DND-41 (cell line): Measurements from ENCODE around the gene ANAPC4.
A peak's percentile ranks its signal among the peaks of the same experiment; 100 is the strongest.

Experiments used
- ATAC-seq: fragments of 200-7000 bp; cut with Tn5 transposase; 3 replicates; pipeline ENCODE4 v1.9.1; 2021; ENCODE audit warnings: low read depth; ENCODE audit not compliant: insufficient read depth
- DNase-seq: peaks from one replicate; pipeline ENCODE4 v3.0.0-alpha.2; 2020
- H2AFZ ChIP-seq: 2 replicates; pipeline ENCODE4 v1.6.0; 2012; ENCODE audit warnings: low read depth, low read length
- H3K27ac ChIP-seq: 2 replicates; pipeline ENCODE4 v1.5.1; 2012; ENCODE audit warnings: low read length, inconsistent platforms
- H3K27me3 ChIP-seq: fragments of 200-600 bp; sonication (generic); 2 replicates; pipeline ENCODE4 v1.6.0; 2012; ENCODE audit warnings: low read length, mild to moderate bottlenecking, inconsistent platforms; ENCODE audit not compliant: insufficient read depth, poor library complexity
- H3K36me3 ChIP-seq: 2 replicates; pipeline ENCODE4 v1.5.1; 2012; ENCODE audit warnings: low read length, inconsistent platforms; ENCODE audit not compliant: insufficient read depth
- H3K4me1 ChIP-seq: 2 replicates; pipeline ENCODE4 v1.5.1; 2012; ENCODE audit warnings: mild to moderate bottlenecking, low read length; ENCODE audit not compliant: insufficient read depth
- H3K4me2 ChIP-seq: 2 replicates; pipeline ENCODE4 v1.6.0; 2012; ENCODE audit warnings: mild to moderate bottlenecking, moderate library complexity, low read length, inconsistent platforms; ENCODE audit not compliant: insufficient read depth
- H3K4me3 ChIP-seq, 2 experiments: fragments of 200-600 bp in 1 of 2; shearing (Covaris generic) in 1 of 2; 2 replicates each; pipeline ENCODE4 v1.5.1; 2012 to 2016; ENCODE audit warnings: inconsistent platforms in 2 of 2, low read length in 2 of 2, mild to moderate bottlenecking in 2 of 2, low read depth in 1 of 2, moderate library complexity in 1 of 2
- H3K79me2 ChIP-seq: 2 replicates; pipeline ENCODE4 v1.6.0; 2012; ENCODE audit warnings: low read length, inconsistent platforms; ENCODE audit not compliant: insufficient read depth
- H3K9ac ChIP-seq: 2 replicates; pipeline ENCODE4 v1.6.0; 2012; ENCODE audit warnings: low read depth, mild to moderate bottlenecking, inconsistent platforms, low read length, moderate library complexity
- H3K9me3 ChIP-seq: 2 replicates; pipeline ENCODE4 v1.5.1; 2012; ENCODE audit warnings: low read length, moderate library complexity, mild to moderate bottlenecking, inconsistent platforms; ENCODE audit not compliant: insufficient read depth, severe bottlenecking
- H4K20me1 ChIP-seq: 2 replicates; pipeline ENCODE4 v1.6.0; 2012; ENCODE audit warnings: low read length; ENCODE audit not compliant: insufficient read depth
- EZH2 ChIP-seq: IDR thresholded peaks from 3 replicates; pipeline ENCODE4 v1.6.1; 2012; ENCODE audit warnings: borderline replicate concordance, low read depth, mild to moderate bottlenecking, moderate library complexity, low read length, inconsistent platforms; ENCODE audit not compliant: severe bottlenecking
- TF ChIP-seq, protein P1 (sequence below): IDR thresholded peaks from 2 replicates; pipeline ENCODE4 v1.5.1; 2012; ENCODE audit warnings: borderline replicate concordance, low read length, moderate library complexity, mild to moderate bottlenecking; ENCODE audit not compliant: poor library complexity, severe bottlenecking; ENCODE audit errors: extremely low read depth

The ANAPC4 gene

DNA sequence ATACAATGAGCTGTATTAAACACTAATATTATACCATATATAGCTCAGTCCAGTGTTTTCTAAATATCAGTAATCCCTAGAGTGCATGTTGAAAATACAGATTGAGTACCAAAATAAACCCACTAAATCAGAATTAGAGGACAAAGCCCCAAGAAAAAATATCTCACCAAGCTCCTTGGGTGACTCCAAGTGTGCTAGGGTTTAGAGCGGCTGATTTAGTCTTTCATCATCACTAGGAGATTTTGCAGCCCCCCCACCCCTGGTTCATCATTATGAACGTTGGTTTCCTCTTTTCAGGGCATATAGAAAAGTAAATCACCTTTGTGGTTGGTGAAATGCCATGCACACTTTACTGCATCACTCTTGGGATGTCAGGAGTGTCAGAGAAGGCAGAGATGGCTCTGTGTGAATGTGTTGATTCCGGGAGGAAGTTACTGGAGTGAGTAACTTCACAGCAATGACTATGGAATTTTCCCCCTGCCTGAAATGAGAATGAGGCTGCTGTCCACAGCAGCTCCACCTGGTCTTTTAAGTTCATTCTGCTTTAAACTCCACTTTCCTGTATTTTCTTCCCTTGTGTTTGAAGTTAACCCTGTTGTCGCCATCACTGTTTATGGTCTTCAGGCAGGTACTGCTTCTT is 25.2 kb upstream of the ANAPC4 start:
- no peak for TF ChIP-seq EZH2
- Histone ChIP-seq H3K27ac (no peak overlapping the region), H3K79me2 (no peaks in the 10 kb centered on the region), H4K20me1 (no peaks in the 10 kb centered on the region), H3K36me3 (peaks cover 24% of the 10 kb centered on the region; the same call in 1 of the 2 replicates), H3K4me2 (no peak overlapping the region), H3K27me3 (no peaks in the 10 kb centered on the region), H3K4me3 (no peak overlapping the region), H3K4me1 (no peaks in the 10 kb centered on the region), H2AFZ (no peak overlapping the region), H3K9ac (no peak overlapping the region), H3K9me3 (no peaks in the 10 kb centered on the region)
- ATAC-seq, result no peak
- DNase-seq, result no peak

DNA sequence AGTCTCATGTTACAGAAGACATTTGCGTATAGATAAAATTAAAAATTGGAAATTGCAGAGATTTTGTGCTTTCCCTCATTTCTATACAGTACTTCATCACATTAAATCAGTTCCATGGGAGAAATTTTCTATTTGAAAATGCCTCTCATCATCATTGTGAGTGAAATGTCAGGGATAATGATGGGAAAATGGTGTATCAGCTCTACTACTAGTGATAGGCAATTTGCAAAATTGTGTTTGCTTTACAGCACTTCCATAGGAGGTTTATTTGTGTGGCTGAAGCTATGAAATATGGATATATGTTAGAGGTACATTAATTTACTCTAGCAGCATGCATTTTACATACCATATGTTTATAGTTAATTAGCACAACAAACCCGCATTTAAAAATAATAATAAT is 21.0 kb upstream of the ANAPC4 start:
- Histone ChIP-seq H3K36me3 (peaks cover 40% of the 10 kb centered on the region), H3K4me1 (no peaks in the 10 kb centered on the region), H3K27me3 (no peaks in the 10 kb centered on the region), H4K20me1 (no peaks in the 10 kb centered on the region), H3K79me2 (no peaks in the 10 kb centered on the region), H3K9ac (no peak overlapping the region), H3K4me3 (no peak overlapping the region), H3K9me3 (peaks cover 8% of the 10 kb centered on the region), H2AFZ (no peak overlapping the region), H3K27ac (no peak overlapping the region), H3K4me2 (no peak overlapping the region)
- DNase-seq, result no peak
- TF ChIP-seq, protein P1, sequence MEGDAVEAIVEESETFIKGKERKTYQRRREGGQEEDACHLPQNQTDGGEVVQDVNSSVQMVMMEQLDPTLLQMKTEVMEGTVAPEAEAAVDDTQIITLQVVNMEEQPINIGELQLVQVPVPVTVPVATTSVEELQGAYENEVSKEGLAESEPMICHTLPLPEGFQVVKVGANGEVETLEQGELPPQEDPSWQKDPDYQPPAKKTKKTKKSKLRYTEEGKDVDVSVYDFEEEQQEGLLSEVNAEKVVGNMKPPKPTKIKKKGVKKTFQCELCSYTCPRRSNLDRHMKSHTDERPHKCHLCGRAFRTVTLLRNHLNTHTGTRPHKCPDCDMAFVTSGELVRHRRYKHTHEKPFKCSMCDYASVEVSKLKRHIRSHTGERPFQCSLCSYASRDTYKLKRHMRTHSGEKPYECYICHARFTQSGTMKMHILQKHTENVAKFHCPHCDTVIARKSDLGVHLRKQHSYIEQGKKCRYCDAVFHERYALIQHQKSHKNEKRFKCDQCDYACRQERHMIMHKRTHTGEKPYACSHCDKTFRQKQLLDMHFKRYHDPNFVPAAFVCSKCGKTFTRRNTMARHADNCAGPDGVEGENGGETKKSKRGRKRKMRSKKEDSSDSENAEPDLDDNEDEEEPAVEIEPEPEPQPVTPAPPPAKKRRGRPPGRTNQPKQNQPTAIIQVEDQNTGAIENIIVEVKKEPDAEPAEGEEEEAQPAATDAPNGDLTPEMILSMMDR, result no peak
- no peak for TF ChIP-seq EZH2
- ATAC-seq, result no peak

DNA sequence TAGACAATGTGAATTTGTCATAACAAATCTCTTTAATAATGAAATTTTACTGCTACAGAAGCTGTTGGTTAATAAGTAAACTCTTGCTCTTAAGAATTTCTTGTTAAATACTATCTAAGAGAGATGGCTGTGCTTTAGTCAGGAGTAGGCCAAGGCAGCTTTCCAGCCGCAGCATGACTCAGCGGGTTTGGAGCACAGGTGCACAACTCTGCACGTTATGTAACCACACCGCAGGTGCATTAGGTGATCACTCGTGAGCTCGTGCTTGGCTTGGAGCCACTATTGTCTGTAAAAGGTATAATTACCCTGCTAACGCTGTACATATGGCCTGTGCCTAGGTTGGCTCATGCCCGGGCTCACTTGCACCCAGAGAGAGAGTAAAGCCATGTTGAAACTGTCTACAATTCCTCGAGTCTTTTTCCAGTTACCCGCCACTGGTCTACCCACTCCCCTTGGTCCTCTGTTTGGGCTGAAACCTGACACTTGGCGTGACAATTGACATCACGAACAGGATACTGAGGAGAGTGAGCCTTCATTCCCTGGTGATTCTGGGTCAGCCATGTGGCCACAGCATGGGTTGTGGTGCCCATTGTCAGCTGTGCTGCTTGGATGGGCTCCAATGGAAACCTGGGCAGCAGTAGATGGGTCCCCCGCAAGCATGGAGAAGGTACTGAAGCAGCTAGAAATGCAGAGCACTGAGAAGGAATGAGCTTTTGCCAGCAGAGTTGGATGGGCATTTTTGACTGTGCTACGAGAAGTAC is 18.4 kb upstream of the ANAPC4 start:
- no peak overlapping the region for H3K4me3 ChIP-seq
- H3K4me2 ChIP-seq, result no peak overlapping the region
- no peaks in the 10 kb centered on the region for H3K27me3 ChIP-seq
- TF ChIP-seq, protein P1, result no peak
- TF ChIP-seq EZH2, result no peak
- ATAC-seq (no peak), DNase-seq (peak; percentile 32)
- H3K27ac ChIP-seq, result no peak overlapping the region
- H3K9ac ChIP-seq, result no peak overlapping the region
- H3K4me1 ChIP-seq, result no peaks in the 10 kb centered on the region
- H3K36me3 ChIP-seq, result peaks cover 39% of the 10 kb centered on the region
- H4K20me1 ChIP-seq, result no peaks in the 10 kb centered on the region
- no peak overlapping the region for H2AFZ ChIP-seq
- no peaks in the 10 kb centered on the region for H3K79me2 ChIP-seq
- peaks cover 11% of the 10 kb centered on the region for H3K9me3 ChIP-seq

DNA sequence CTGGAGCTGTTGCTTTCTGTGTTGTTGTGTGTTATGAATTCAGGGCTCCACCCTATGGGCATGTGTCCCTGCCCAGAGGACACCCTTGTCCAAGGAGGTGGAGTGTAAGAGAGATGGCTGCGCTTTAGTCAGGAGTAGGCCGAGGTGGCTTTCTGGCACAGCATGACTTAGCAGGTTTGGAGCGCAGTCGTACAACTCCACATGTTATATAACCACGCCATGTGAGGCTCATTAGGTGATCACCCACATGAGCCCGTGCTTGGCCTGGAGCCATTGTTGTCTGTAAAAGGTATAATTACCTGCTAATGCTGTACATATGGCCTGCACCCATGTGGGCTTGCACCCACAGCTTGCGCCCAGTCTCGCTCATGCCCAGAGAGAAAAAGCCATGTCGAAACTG is 15.8 kb upstream of the ANAPC4 start:
- no peak overlapping the region for H3K9ac ChIP-seq
- peaks cover 11% of the 10 kb centered on the region for H3K9me3 ChIP-seq
- H2AFZ ChIP-seq, result no peak overlapping the region
- no peak overlapping the region for H3K4me3 ChIP-seq
- no peak overlapping the region for H3K4me2 ChIP-seq
- H3K4me1 ChIP-seq, result no peaks in the 10 kb centered on the region
- no peaks in the 10 kb centered on the region for H4K20me1 ChIP-seq
- no peaks in the 10 kb centered on the region for H3K79me2 ChIP-seq
- TF ChIP-seq EZH2, result no peak
- TF ChIP-seq, protein P1, result no peak
- DNase-seq, result no peak
- H3K36me3 ChIP-seq, result peaks cover 37% of the 10 kb centered on the region
- H3K27me3 ChIP-seq, result no peaks in the 10 kb centered on the region
- 0 out of 3 replicates have a peak, but pooled peaks have one; percentile 29 for ATAC-seq
- no peak overlapping the region for H3K27ac ChIP-seq
